Measurements from ENCODE around the gene XPNPEP2.
A peak's percentile ranks its signal among the peaks of the same experiment; 100 is the strongest.

Gene XPNPEP2

GRCh38 chrX:129780441-129781105, 41.8 kb downstream of the XPNPEP2 start:
- DNase-seq, result peak in 1 of 3 donors; percentile 30

- peak; percentile 73 to 81 (median 80) for DNase-seq
Observed at GRCh38 chrX:129781134-129781672, 42.4 kb downstream of the XPNPEP2 start.

GRCh38 chrX:129781680-129782495, 43.1 kb downstream of the XPNPEP2 start:
- peak; percentile 41 to 53 (median 46) for DNase-seq

GRCh38 chrX:129782706-129783105, 43.9 kb downstream of the XPNPEP2 start:
- DNase-seq, result peak in 2 of 3 donors; percentile 36 to 45

- DNase-seq, result no peak
Observed at GRCh38 chrX:129783291-129783713, 44.5 kb downstream of the XPNPEP2 start.

- peak; percentile 70 to 87 (median 75) for DNase-seq
Observed at GRCh38 chrX:129784371-129784770, 45.6 kb downstream of the XPNPEP2 start.

- DNase-seq, result no peak
Observed at GRCh38 chrX:129785160-129785947, 46.6 kb downstream of the XPNPEP2 start.

- DNase-seq, result peak; percentile 31 to 57 (median 45)
Observed at GRCh38 chrX:129786210-129786651, 47.5 kb downstream of the XPNPEP2 start.

GRCh38 chrX:129787336-129788055, 48.7 kb downstream of the XPNPEP2 start:
- DNase-seq, result no peak

- DNase-seq, result no peak
Observed at GRCh38 chrX:129788527-129788926, 49.7 kb downstream of the XPNPEP2 start.

- no peak for DNase-seq
Observed at GRCh38 chrX:129790146-129790545, 51.4 kb downstream of the XPNPEP2 start.

GRCh38 chrX:129790808-129791207, 52.0 kb downstream of the XPNPEP2 start:
- no peak for DNase-seq

GRCh38 chrX:129791336-129791735, 52.6 kb downstream of the XPNPEP2 start:
- DNase-seq, result no peak

GRCh38 chrX:129791961-129792570, 53.3 kb downstream of the XPNPEP2 start:
- no peak for DNase-seq

- DNase-seq, result no peak
Observed at GRCh38 chrX:129792586-129793291, 54.0 kb downstream of the XPNPEP2 start.

GRCh38 chrX:129793604-129794191, 54.9 kb downstream of the XPNPEP2 start:
- no peak for DNase-seq

GRCh38 chrX:129795584-129795983, 56.8 kb downstream of the XPNPEP2 start:
- DNase-seq, result no peak

- no peak for DNase-seq
Observed at GRCh38 chrX:129797251-129797906, 58.6 kb downstream of the XPNPEP2 start.

GRCh38 chrX:129798456-129798855, 59.7 kb downstream of the XPNPEP2 start:
- DNase-seq, result no peak

GRCh38 chrX:129798888-129799287, 60.1 kb downstream of the XPNPEP2 start:
- peak; percentile 56 to 61 (median 61) for DNase-seq
